HG03196 (cell line): Measurements from ENCODE around the gene AQP2.

Experiments
- ATAC-seq: cut with Tn5 transposase; IDR thresholded peaks from one replicate; pipeline ENCODE4 v1.9.1; 2021; ENCODE audit not compliant: unreplicated experiment

AQP2 gene

GRCh38 chr12:49939707-49940106, 10.8 kb upstream of the AQP2 start:
- no peak for ATAC-seq

DNA sequence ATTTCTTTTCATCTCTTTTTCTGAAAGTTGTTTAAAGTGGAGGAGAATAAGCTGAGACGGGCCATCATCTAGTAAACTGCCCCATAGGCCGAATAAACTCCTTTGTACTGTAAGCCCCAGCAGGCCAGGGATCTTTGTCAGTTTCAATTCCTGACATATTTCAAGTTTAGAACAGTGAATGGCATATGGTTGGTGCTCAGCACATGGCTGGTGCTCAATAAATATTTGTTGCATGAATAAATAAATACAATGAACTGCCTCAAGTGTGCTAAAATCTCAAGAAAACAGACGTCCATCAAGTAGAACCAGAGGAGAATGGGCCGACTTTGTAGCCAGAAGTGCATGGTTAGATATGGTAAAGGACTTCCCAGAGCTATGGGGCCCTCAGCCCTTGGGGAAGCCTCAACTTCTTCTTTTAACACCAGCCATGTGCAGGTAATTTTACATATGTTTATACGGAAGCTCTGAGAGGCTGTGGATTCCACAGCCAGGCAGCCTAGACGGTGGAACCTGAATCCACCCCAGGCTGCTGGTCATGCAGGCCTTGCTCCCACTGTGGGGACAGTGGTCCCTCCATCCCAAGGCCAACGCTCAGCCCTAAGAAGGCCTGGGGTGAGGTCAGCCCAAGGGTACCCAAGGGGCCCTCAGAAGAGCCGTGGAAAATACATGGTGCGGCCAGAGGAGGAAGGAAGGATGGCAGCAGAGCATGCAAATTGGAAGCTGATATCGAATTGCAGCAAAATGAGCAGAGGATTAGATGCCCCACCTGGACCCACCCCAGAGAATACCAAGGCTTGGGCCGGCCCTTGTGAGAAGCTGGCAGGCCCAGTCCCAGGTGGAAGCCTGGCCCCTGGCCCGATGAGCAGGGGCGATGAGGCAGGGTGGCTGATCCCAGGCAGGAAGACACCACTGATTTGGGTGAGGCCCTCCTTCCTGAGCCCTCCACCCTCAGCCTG, 8.7 kb upstream of the AQP2 start:
- no peak for ATAC-seq

DNA sequence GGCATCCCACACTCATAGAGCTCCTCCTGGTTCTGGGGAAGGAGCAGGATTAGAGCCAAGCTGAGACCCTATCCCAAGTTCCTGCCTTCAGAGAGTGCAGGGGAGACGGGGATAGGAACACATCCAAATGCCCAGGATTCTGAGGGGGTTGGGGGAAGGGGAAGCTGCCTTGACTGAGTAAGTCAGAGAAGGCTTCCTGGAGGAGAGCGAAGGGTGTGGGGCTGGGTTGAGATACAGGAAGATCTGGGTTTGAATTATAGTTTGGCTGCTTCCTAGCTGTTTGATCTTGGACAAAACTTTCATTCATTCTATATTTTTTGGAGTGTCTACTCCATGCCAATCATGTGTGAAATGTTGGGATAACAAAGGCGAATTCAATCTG, 8.0 kb upstream of the AQP2 start:
- ATAC-seq: no peak

DNA sequence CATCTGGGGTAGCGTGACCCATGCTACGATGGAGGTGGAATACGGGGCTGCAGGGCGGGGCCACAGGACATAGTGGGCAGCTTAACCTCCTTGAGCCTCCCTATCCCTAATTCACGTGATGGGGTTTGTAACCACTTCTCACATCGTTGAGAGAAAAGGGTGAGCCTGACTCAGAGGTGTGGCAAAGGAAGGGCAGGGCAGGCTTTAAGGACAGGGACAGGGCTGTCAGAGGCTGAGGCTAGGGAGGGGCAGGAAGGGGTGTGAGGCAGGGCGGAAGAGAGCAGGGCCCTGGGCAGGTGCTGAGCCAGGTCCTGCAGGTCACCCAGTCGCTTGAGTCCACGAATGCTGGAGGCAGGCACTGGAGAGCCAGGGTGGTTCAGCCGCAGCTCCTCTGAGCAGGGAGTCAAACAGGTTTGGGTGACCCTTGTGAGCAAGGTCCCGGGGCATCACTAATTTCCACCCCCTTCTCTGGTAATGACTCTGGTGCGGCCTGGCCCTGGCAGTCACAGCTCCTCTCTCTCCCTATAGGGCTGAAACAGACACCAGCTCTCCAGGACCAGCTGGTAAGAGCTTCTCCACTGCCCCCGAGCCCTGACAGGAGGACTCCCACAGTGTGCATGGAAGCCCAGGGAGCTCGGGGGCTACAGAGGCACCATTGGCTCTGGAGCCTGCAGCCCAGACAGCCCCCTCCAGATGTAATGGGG, 7.5 kb upstream of the AQP2 start:
- ATAC-seq: no peak

- ATAC-seq: no peak
Observed at GRCh38 chr12:49943625-49943960, 6.9 kb upstream of the AQP2 start.

DNA sequence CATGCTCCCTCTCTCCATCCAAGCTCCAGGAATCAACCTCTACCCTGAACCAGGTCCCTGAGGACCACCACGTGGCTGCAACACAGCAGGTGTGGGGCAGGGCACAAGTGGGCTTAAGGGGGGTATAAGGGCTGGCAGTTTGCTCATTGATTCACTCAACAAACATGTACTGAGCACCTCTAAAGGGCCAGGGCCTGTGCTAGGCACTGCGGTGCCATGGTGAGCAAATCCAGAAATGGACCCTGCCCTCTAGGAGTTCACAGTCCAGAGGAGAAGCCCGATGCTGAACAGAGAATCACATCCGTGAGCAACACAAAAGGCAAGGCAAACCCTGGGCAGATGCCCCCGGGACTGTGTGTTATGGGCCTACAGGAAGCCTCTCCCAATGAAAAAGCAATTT, 6.5 kb upstream of the AQP2 start:
- ATAC-seq: no peak

DNA sequence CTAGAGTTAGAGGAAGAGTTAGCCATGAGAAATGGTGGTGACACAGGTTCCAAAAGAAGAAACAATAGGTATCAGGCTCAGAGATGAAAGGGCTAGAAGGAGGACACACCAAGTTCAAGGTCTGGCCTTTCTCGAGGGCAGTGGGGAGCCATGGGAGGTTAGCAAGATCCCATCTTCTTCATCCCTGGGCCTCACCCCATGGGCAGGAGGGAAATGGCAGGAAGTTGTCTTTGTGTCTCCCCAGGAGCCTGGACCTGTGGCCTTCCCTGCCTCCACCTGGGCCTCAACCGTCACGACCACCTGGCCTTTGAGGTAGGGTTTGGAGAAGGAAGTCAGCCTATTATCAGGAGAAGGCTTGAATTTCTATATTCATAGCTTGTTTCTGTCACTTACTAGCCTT, 5.8 kb upstream of the AQP2 start:
- ATAC-seq: no peak

DNA sequence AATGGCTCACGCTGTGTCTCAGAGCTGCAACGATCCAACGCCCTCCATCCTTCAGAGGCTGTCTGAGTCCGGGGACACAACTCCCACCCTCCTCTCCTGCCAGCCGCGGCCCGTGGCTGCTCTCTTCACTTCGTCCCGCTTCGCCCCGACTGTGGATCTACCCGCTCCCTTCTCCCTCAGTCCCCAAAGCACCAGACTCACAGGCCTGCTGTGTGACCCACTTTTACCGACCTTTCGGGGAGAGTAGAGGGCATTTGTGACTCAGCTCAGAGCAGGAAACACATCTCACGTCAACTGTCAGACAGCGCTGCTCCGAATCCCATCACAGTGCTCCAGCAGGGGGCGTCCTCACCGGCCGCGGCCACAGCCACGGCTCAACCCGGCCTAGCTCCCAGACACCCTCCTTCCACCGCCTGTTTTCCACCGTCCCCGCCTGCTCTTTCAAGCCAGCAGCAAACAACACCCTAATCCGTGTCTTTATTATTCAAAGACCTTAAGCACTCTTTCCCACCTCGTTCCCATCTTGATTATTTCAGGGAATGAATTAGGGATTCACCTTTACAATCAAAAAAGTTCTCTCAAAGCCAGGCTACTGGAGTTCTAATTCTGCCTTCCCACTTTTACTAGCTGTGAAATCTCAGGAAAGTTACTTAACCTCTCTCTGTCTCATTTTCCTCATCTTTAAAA, 5.0 kb upstream of the AQP2 start:
- ATAC-seq: peak; percentile 65

GRCh38 chr12:49946086-49946485, 4.5 kb upstream of the AQP2 start:
- ATAC-seq: no peak

GRCh38 chr12:49946497-49946896, 4.0 kb upstream of the AQP2 start:
- ATAC-seq: no peak

GRCh38 chr12:49947593-49948226, 2.8 kb upstream of the AQP2 start:
- no peak for ATAC-seq

DNA sequence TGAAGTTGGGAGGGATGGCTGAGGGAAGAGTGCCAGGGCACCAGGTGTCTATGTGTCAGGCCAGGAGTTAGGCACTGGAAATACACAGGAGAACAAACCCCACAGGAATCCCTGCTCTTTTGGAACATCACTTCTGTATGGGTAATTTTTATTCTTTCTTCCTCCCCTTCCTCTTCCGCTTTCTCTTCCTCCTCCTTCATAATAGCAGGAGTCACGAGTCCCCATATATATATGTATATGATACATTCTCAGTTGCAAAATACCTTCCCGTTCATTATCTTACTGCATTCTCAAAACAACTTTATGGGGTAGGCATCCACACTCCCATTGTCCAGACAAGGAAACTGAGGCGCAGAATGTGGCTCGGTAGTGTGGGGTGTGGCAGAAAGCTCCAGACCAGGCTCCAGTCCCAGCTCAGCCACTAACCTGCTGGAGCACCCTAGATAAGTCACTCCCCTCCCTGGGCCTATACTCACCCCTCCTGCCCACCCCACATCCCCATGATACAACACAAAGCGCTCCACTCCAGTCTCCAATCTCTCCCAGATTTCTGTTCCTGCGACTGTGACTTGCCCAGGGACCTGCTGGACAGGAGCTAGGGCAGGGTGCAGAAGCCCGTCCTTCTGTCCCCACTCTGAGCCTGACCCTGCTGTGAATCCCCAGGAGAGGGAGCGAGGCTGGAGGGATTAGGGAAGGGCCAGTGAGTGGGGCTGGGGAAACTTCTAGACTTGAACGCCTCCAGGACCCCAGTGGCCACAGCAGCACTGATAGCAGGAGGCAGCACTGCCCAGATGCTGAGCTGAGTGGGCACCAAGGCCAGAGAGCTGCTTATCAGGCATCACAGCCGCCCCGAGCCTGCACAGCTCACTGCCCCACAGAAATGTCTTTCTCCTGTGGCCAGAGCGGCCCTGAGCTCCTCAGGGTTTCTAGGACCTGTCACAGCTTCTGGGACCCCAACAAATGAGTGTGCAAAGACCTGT, 1.4 kb upstream of the AQP2 start:
- no peak for ATAC-seq

GRCh38 chr12:49949866-49950265, 671 bp upstream of the AQP2 start:
- ATAC-seq: no peak

- ATAC-seq: no peak
Observed at GRCh38 chr12:49951411-49952240, 1.1 kb downstream of the AQP2 start.

- no peak for ATAC-seq
Observed at GRCh38 chr12:49952391-49953055, 2.0 kb downstream of the AQP2 start.

- no peak for ATAC-seq
Observed at GRCh38 chr12:49953151-49953550, 2.6 kb downstream of the AQP2 start.

DNA sequence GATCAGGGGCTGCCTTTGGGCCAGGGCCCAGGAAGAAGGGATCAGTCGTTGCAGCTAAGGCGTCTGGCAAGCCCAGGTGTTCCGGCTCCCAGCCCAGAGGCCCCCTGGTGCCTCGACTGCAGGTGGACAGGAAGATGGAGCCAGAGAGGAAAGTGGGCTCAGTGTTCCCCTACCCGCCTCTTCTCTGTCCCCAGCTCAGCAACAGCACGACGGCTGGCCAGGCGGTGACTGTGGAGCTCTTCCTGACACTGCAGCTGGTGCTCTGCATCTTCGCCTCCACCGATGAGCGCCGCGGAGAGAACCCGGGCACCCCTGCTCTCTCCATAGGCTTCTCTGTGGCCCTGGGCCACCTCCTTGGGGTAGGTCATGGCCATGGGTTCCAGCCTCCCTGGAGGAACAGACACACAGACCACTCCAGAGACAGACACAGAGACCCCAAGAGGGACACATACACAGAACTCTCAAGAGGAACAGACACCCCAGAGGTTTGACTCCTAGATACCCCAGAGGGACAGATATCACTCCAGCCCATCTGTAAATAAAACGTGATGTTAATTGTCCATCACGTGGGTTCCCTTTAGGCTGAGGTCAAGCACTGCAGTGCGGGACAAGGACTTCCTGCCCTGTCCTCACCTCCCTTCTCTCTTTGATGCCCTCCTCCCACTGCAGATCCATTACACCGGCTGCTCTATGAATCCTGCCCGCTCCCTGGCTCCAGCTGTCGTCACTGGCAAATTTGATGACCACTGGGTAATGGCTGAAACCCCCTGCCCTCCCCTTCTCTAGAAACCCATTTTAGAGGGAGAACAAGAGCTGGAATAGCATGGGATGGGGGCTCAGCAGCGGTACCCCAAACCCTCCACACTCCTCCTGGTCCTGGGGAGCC, 3.7 kb downstream of the AQP2 start:
- no peak for ATAC-seq
